CMK (cell line): Measurements from ENCODE around the gene PLET1.
"Not testable (repeated sequence)": the region's sequence is repeated elsewhere in the genome, so short reads cannot be mapped to it uniquely, and the experiment has no call there.

Source experiments
- DNase-seq: peaks from one replicate; pipeline ENCODE4 v3.0.0-alpha.2; 2010; ENCODE audit warnings: low read depth

Gene PLET1

DNA sequence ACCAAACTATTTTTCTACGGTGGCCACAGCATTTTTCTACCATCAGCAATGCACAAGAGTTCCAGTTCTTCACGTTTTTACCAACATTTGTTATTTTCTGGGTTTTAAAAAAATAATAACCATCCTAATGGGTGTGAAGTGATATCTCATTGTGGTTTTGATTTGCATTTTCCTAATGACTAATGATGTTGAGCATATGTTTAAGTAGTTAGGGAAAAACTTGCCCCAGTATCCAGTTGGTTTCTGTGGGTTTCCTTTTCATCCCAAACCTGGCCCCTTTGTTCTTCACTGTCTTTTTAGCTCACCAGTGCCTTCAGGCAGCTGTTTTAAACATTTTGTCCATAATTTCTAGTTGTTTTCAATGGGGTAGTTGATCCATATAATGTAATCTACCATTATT, 49.1 kb downstream of the PLET1 start:
- DNase-seq, result no peak

GRCh38 chr11:112210890-112211289, 49.8 kb downstream of the PLET1 start:
- no peak for DNase-seq

- DNase-seq, result no peak
Measured at GRCh38 chr11:112206071-112206470, 54.6 kb downstream of the PLET1 start.

- DNase-seq, result no peak
Measured at GRCh38 chr11:112200252-112200651, 60.4 kb downstream of the PLET1 start.

- not testable (repeated sequence) for DNase-seq
Measured at GRCh38 chr11:112199101-112199500, 61.6 kb downstream of the PLET1 start.
